ENCODE data around the gene PIGH.

PIGH gene

DNA sequence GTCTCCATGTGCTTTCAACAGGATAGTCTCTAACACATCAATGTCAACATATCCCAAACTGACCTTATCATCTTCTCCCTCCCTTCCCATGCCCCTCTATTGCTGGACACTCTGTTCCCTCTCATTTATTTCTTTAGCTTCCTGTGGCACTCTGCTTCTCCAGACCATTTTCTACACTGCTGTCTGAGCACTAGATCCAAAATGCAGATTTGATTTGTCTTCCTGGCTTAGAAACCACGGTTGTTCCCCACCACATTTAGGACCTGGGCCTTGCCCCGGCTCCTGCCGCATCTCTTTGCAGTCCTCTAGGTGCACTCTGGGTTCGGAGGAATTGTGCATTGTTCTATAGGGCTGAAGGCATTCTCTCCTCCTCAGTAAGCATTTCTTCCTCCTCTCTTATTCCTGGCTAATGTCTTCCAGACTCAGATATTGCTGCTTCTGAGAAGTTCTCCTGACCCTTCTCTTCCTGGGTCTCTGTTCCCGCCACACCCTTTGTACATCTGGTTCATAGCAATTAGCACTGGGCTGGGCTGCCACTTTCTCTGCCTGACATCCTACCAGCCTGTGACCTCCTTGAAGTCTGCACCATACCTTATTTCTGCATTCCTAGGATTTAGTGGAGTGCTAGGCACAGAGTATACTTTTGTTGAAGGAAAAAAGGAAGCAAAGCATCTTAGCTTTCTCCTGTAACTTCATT is 33.5 kb upstream of the PIGH start:
- Histone ChIP-seq H3K36me3 (ENCODE audit: insufficient read depth, low read length) (no peaks in the 10 kb centered on the region), H3K9ac (ENCODE audit: low read depth, low read length, poor library complexity, severe bottlenecking) (no peak overlapping the region), H3K4me2 (ENCODE audit: low read depth, low read length, poor library complexity, severe bottlenecking) (no peak overlapping the region), H3K9me2 (replicated peaks; ENCODE audit: low read depth, low read length) (no peaks in the 10 kb centered on the region), H3K27me3 (ENCODE audit: insufficient read depth, low read length, poor library complexity, severe bottlenecking) (no peaks in the 10 kb centered on the region), H4K20me1 (ENCODE audit: insufficient read depth, low read length, poor library complexity, severe bottlenecking) (no peaks in the 10 kb centered on the region), H3K9me3 (ENCODE audit: insufficient read depth, low read depth, low read length) (no peaks in the 10 kb centered on the region), H3K4me1 (ENCODE audit: insufficient read depth, low read length, poor library complexity, severe bottlenecking) (no peaks in the 10 kb centered on the region), H3F3A (ENCODE audit: low read depth) (no peaks in the 10 kb centered on the region), H3K79me2 (ENCODE audit: insufficient read depth, low read length) (no peaks in the 10 kb centered on the region), H2AFZ (ENCODE audit: low read length) (no peak overlapping the region), H3K4me3 (ENCODE audit: low read length, poor library complexity, severe bottlenecking) (no peak overlapping the region)
- TF ChIP-seq, protein P1, sequence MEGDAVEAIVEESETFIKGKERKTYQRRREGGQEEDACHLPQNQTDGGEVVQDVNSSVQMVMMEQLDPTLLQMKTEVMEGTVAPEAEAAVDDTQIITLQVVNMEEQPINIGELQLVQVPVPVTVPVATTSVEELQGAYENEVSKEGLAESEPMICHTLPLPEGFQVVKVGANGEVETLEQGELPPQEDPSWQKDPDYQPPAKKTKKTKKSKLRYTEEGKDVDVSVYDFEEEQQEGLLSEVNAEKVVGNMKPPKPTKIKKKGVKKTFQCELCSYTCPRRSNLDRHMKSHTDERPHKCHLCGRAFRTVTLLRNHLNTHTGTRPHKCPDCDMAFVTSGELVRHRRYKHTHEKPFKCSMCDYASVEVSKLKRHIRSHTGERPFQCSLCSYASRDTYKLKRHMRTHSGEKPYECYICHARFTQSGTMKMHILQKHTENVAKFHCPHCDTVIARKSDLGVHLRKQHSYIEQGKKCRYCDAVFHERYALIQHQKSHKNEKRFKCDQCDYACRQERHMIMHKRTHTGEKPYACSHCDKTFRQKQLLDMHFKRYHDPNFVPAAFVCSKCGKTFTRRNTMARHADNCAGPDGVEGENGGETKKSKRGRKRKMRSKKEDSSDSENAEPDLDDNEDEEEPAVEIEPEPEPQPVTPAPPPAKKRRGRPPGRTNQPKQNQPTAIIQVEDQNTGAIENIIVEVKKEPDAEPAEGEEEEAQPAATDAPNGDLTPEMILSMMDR (conservative IDR thresholded peaks at IDR 0.05; ENCODE audit: low read length): no peak
- no peak for TF ChIP-seq EZH2phosphoT487 (IDR thresholded peaks at IDR 0.05; ENCODE audit: borderline replicate concordance)

DNA sequence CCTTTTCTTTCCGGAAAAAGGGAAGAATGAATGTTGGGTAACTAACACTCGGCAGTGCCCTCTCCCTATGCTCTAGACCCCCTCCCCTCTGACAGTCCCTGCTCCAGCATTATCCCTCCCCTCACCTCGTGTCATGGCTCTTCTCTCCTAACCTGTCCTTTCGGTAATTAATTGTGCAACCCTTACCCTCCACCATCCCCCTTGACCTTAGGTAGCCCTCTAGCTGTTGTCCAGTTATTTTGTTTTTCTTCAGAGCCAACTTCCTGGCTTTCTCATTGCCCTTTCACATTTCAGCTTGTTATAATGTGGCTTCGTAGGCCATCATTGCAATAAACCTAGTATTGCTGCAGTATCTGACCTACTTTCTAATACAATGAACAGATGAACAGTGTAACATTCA is 30.9 kb upstream of the PIGH start:
- Histone ChIP-seq H3K9me2 (replicated peaks; ENCODE audit: low read depth, low read length) (no peaks in the 10 kb centered on the region), H3K9ac (ENCODE audit: low read depth, low read length, poor library complexity, severe bottlenecking) (no peak overlapping the region), H4K20me1 (ENCODE audit: insufficient read depth, low read length, poor library complexity, severe bottlenecking) (no peaks in the 10 kb centered on the region), H3K4me1 (ENCODE audit: insufficient read depth, low read length, poor library complexity, severe bottlenecking) (no peaks in the 10 kb centered on the region), H3K4me3 (ENCODE audit: low read length, poor library complexity, severe bottlenecking) (no peak overlapping the region), H3K4me2 (ENCODE audit: low read depth, low read length, poor library complexity, severe bottlenecking) (no peak overlapping the region), H3K9me3 (ENCODE audit: insufficient read depth, low read depth, low read length) (no peaks in the 10 kb centered on the region), H3K36me3 (ENCODE audit: insufficient read depth, low read length) (no peaks in the 10 kb centered on the region), H3K79me2 (ENCODE audit: insufficient read depth, low read length) (no peaks in the 10 kb centered on the region), H2AFZ (ENCODE audit: low read length) (no peak overlapping the region), H3K27me3 (ENCODE audit: insufficient read depth, low read length, poor library complexity, severe bottlenecking) (no peaks in the 10 kb centered on the region), H3F3A (ENCODE audit: low read depth) (no peaks in the 10 kb centered on the region)
- TF ChIP-seq, protein P1 (conservative IDR thresholded peaks at IDR 0.05; ENCODE audit: low read length): no peak
- no peak for TF ChIP-seq EZH2phosphoT487 (IDR thresholded peaks at IDR 0.05; ENCODE audit: borderline replicate concordance)

DNA sequence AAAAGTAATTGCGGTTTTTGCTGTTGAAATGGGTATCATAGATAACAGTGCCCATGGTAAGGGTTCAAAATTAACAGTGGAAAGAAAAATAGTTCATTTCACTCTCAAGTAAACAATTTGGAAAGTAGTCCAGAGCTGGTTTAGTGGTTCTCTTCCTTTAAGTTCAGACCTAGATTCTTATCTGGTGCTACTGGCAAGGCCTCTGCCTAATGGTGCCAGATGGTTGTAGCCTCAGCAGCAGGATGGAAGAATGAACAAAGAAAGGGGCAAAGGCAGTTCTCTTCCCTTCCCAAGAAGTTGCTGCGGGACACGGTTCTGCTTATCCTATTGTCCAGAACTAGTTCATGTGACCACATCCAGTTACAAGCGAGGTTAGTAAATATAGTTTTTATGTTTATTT is 30.1 kb upstream of the PIGH start:
- Histone ChIP-seq H3K9ac (ENCODE audit: low read depth, low read length, poor library complexity, severe bottlenecking) (no peak overlapping the region), H4K20me1 (ENCODE audit: insufficient read depth, low read length, poor library complexity, severe bottlenecking) (no peaks in the 10 kb centered on the region), H3K79me2 (ENCODE audit: insufficient read depth, low read length) (no peaks in the 10 kb centered on the region), H3K36me3 (ENCODE audit: insufficient read depth, low read length) (no peaks in the 10 kb centered on the region), H3K4me3 (ENCODE audit: low read length, poor library complexity, severe bottlenecking) (no peak overlapping the region), H3K4me2 (ENCODE audit: low read depth, low read length, poor library complexity, severe bottlenecking) (no peak overlapping the region), H3K9me3 (ENCODE audit: insufficient read depth, low read depth, low read length) (no peaks in the 10 kb centered on the region), H3K9me2 (replicated peaks; ENCODE audit: low read depth, low read length) (no peaks in the 10 kb centered on the region), H3F3A (ENCODE audit: low read depth) (no peaks in the 10 kb centered on the region), H2AFZ (ENCODE audit: low read length) (no peak overlapping the region), H3K4me1 (ENCODE audit: insufficient read depth, low read length, poor library complexity, severe bottlenecking) (no peaks in the 10 kb centered on the region), H3K27me3 (ENCODE audit: insufficient read depth, low read length, poor library complexity, severe bottlenecking) (no peaks in the 10 kb centered on the region)
- TF ChIP-seq, protein P1 (conservative IDR thresholded peaks at IDR 0.05; ENCODE audit: low read length): no peak
- TF ChIP-seq EZH2phosphoT487 (IDR thresholded peaks at IDR 0.05; ENCODE audit: borderline replicate concordance): no peak
